ENCODE results near the gene XRCC1. TPM values are rescaled to one million over a fixed set of nuclear protein-coding genes. Genes with fewer than 3 reads are reported as not detected.

XRCC1 gene
- total RNA-seq, 4 donors from 2014 or later, result 22.7 to 53.2 (median 30.7) TPM

- intact Hi-C loops (cut with DNase I; ENCODE audit: low total_unique reads), result no loop called here
- no peak for TF ChIP-seq POLR2A (IDR thresholded peaks at IDR 0.05)
- TF ChIP-seq, protein P1, sequence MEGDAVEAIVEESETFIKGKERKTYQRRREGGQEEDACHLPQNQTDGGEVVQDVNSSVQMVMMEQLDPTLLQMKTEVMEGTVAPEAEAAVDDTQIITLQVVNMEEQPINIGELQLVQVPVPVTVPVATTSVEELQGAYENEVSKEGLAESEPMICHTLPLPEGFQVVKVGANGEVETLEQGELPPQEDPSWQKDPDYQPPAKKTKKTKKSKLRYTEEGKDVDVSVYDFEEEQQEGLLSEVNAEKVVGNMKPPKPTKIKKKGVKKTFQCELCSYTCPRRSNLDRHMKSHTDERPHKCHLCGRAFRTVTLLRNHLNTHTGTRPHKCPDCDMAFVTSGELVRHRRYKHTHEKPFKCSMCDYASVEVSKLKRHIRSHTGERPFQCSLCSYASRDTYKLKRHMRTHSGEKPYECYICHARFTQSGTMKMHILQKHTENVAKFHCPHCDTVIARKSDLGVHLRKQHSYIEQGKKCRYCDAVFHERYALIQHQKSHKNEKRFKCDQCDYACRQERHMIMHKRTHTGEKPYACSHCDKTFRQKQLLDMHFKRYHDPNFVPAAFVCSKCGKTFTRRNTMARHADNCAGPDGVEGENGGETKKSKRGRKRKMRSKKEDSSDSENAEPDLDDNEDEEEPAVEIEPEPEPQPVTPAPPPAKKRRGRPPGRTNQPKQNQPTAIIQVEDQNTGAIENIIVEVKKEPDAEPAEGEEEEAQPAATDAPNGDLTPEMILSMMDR (IDR thresholded peaks at IDR 0.05), result no peak
- no peak overlapping the region for H3K4me3 ChIP-seq
- peaks cover 0 to 7% of the 10 kb centered on the region in 2 donors for H3K4me1 ChIP-seq
- H3K27me3 ChIP-seq, result no peaks in the 10 kb centered on the region
- no peaks in the 10 kb centered on the region for H3K36me3 ChIP-seq
- H3K27ac ChIP-seq, result no peak overlapping the region
- no peaks in the 10 kb centered on the region for H3K9me3 ChIP-seq
- no peak for DNase-seq
These were observed 11.4 kb downstream of the XRCC1 start for GRCh38 chr19:43563816-43564457.

DNA sequence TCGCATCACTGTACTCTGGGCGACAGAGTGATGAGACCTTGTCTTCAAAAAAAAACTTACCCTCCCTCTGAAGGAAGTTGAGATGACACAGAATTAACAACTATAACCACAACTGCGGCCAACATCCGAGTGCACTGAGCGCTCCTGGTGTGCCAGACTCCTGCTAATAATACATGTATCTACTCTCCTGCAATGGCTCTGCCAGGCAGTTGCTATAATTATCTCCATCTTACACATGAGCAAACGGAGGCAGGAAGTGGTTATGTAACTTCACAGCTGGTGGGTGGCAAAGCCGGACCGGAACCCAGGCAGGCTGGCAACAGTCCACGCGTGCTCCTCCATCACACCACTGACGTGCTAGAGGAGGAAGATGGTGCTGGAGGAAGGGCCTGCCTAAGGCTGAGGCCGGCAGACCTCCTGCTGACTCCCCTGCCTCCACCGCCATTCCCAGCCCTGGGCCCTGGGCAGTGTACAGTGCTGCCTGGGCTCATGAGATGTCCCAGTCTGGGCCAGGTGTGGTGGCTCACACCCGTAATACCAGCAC lies 12.6 kb downstream of the XRCC1 start:
- H3K4me3 ChIP-seq, result no peak overlapping the region

GRCh38 chr19:43562226-43562697 lies 13.1 kb downstream of the XRCC1 start:
- H3K27ac ChIP-seq, result no peak overlapping the region
- no peaks in the 10 kb centered on the region for H3K9me3 ChIP-seq
- no peak for TF ChIP-seq POLR2A (IDR thresholded peaks at IDR 0.05)
- TF ChIP-seq, protein P1 (IDR thresholded peaks at IDR 0.05), result no peak
- no peaks in the 10 kb centered on the region for H3K36me3 ChIP-seq
- peaks cover 0 to 7% of the 10 kb centered on the region in 2 donors for H3K4me1 ChIP-seq
- no peak for DNase-seq
- no peaks in the 10 kb centered on the region for H3K27me3 ChIP-seq
- no peak overlapping the region for H3K4me3 ChIP-seq
- intact Hi-C loops (cut with DNase I; ENCODE audit: low total_unique reads), result no loop called here

More for the DNA sequence above, 12.6 kb downstream of the XRCC1 start:
- Histone ChIP-seq H3K36me3 (no peaks in the 10 kb centered on the region), H3K27me3 (no peaks in the 10 kb centered on the region), H3K4me1 (peaks cover 0 to 7% of the 10 kb centered on the region in 2 donors), H3K27ac (no peak overlapping the region), H3K9me3 (no peaks in the 10 kb centered on the region)
- DNase-seq, result peak; percentile 36 to 49
- TF ChIP-seq POLR2A (IDR thresholded peaks at IDR 0.05), result no peak
- TF ChIP-seq, protein P1 (IDR thresholded peaks at IDR 0.05), result no peak
- intact Hi-C loops (cut with DNase I; ENCODE audit: low total_unique reads), result no loop called here

DNA sequence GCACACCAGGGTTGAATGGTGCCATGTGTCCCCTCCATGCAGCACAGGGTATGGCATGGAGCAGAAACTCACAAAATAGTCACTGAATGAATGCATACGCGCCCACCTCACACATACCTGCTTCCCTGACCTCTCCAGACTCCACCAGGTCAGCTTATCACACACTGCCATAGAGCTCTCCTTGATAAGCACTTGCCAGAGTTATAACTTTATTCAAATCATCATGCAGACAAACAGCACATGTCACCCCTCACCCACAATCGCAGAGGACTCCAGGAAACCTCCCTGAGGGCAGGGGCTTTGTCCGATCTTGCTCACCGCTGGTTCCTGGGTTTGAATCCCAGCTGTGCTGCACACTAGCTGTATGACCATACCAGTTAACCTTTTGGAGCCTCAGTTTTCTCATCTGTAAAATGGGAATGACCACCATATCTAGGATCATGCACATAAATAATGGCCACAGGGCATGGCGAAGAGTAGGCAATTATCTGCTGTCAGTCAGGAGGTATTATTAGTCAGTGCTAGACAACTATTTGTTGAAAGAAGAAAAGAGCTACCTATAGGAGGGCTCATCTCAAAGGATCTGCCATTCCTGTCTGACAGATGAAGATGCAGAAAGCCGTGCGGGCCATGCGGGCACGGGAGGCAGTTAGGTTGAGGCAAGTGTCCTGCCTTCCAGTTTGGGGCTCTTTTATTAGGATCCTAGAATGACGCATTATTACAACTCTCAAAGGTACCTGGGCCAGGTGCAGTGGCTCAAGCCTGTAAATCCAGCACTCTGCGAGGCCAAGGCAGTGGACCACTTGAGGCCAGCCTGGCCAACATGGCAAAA lies 14.0 kb downstream of the XRCC1 start:
- Histone ChIP-seq H3K36me3 (no peaks in the 10 kb centered on the region), H3K27me3 (no peaks in the 10 kb centered on the region), H3K9me3 (no peaks in the 10 kb centered on the region), H3K4me3 (no peak overlapping the region), H3K27ac (no peak overlapping the region), H3K4me1 (peaks cover 0 to 7% of the 10 kb centered on the region in 2 donors)
- no peak for TF ChIP-seq POLR2A (IDR thresholded peaks at IDR 0.05)
- TF ChIP-seq, protein P1 (IDR thresholded peaks at IDR 0.05), result no peak
- no peak for DNase-seq
- intact Hi-C loops (cut with DNase I; ENCODE audit: low total_unique reads), result no loop called here

DNA sequence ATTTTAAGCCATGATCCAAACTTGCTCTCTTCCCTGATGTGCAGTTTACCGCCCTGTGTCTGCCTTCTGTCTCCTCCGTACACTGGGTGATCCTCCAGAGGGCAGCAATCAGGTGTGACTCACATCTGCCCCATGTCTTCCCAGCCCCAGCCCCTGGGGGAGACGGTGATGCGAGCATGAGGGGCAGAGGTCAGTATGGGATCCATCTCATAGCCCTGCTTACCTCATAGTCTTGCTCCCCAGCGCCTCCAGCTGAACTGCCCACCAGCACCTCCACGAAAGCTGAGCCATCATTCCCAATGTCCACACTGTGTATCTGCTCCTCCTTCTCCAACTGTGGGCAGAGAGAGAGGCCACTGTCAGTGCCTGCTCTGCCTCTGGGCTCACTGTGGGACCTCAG lies 14.6 kb downstream of the XRCC1 start:
- Histone ChIP-seq H3K27me3 (no peaks in the 10 kb centered on the region), H3K36me3 (no peaks in the 10 kb centered on the region), H3K4me1 (peaks cover 0 to 7% of the 10 kb centered on the region in 2 donors), H3K4me3 (no peak overlapping the region), H3K27ac (no peak overlapping the region), H3K9me3 (no peaks in the 10 kb centered on the region)
- intact Hi-C loops (cut with DNase I; ENCODE audit: low total_unique reads), result no loop called here
- TF ChIP-seq, protein P1 (IDR thresholded peaks at IDR 0.05), result no peak
- no peak for TF ChIP-seq POLR2A (IDR thresholded peaks at IDR 0.05)
- no peak for DNase-seq
